Measurements from ENCODE around the gene NOXA1. TPM values are rescaled to one million over a fixed set of nuclear protein-coding genes. Genes with fewer than 3 reads are reported as not detected.

The NOXA1 gene
- total RNA-seq, result 1 to 10 TPM; 4.7 to 8.0 (median 5.7) TPM
- long read RNA-seq, result 0 reads

GRCh38 chr9:137422604-137423513, at the start of gene NOXA1, which contains the start of gene EXD3:
TSS of gene NOXA1 (plus strand) at chr9:137423393. CDS start at chr9:137423530, 137 bp downstream.
TSS of gene EXD3 (minus strand) at chr9:137423162. CDS start at chr9:137395357, 27,805 bp downstream.
- ATAC-seq (peak; percentile 96 to 98 (median 98)), DNase-seq (peak; percentile 97 to 98 (median 98))
- H3K9me3 ChIP-seq, result no peaks in the 10 kb centered on the region
- intact Hi-C loops (cut with DNase I), result no loop called here
- H3K27ac ChIP-seq, result peak within 1 kb of the TSS; percentile 26 to 79 (median 67)
- no peaks in the 10 kb centered on the region for H3K36me3 ChIP-seq
- 0% methylated on average over 7 of the region's 113 CpGs for WGBS (ENCODE audit: insufficient coverage, low coverage, low lambda C conversion rate, missing lambda C conversion rate)
- no peaks in the 10 kb centered on the region for H3K27me3 ChIP-seq
- H3K4me3 ChIP-seq, result peak within 1 kb of the TSS; percentile 94 to 97 (median 96)
- peaks cover 0 to 11% (median 0%) of the 10 kb centered on the region in 4 donors for H3K4me1 ChIP-seq
- TF ChIP-seq POLR2A (IDR thresholded peaks at IDR 0.05), result peak; percentile 40
- TF ChIP-seq CTCF (IDR thresholded peaks at IDR 0.05), result peak; percentile 34 to 91 (median 64)

- Histone ChIP-seq H3K36me3 (no peaks in the 10 kb centered on the region), H3K27me3 (no peaks in the 10 kb centered on the region), H3K27ac (no peak overlapping the region), H3K4me1 (no peaks in the 10 kb centered on the region), H3K4me3 (no peak overlapping the region), H3K9me3 (no peaks in the 10 kb centered on the region)
- no peak for TF ChIP-seq CTCF (IDR thresholded peaks at IDR 0.05)
- no peak for TF ChIP-seq POLR2A (IDR thresholded peaks at IDR 0.05)
- intact Hi-C loops (cut with DNase I), result no loop called here
- no peak for DNase-seq
- no peak for ATAC-seq
- WGBS (ENCODE audit: insufficient coverage, low coverage, low lambda C conversion rate, missing lambda C conversion rate), result 100% methylated on average over 7 of the region's 16 CpGs
Observed at GRCh38 chr9:137373611-137373980, 49.6 kb upstream of the NOXA1 start.

GRCh38 chr9:137374131-137374845, 48.9 kb upstream of the NOXA1 start:
- Histone ChIP-seq H3K36me3 (no peaks in the 10 kb centered on the region), H3K27ac (no peak overlapping the region), H3K27me3 (no peaks in the 10 kb centered on the region), H3K4me1 (no peaks in the 10 kb centered on the region), H3K4me3 (no peak overlapping the region), H3K9me3 (no peaks in the 10 kb centered on the region)
- no peak for ATAC-seq
- peak in 1 of 3 donors; percentile 33 for DNase-seq
- 100% methylated on average over 5 of the region's 37 CpGs for WGBS (ENCODE audit: insufficient coverage, low coverage, low lambda C conversion rate, missing lambda C conversion rate)
- intact Hi-C loops (cut with DNase I), result no loop called here
- TF ChIP-seq CTCF (IDR thresholded peaks at IDR 0.05) (no peak), POLR2A (IDR thresholded peaks at IDR 0.05) (no peak)

GRCh38 chr9:137375321-137376058, 47.7 kb upstream of the NOXA1 start:
- intact Hi-C loops (cut with DNase I), result no loop called here
- TF ChIP-seq CTCF (IDR thresholded peaks at IDR 0.05) (no peak), POLR2A (IDR thresholded peaks at IDR 0.05) (no peak)
- DNase-seq (peak in 1 of 3 donors; percentile 3), ATAC-seq (no peak)
- Histone ChIP-seq H3K27ac (no peak overlapping the region), H3K9me3 (no peaks in the 10 kb centered on the region), H3K36me3 (no peaks in the 10 kb centered on the region), H3K4me3 (no peak overlapping the region), H3K27me3 (no peaks in the 10 kb centered on the region), H3K4me1 (no peaks in the 10 kb centered on the region)
- WGBS (ENCODE audit: insufficient coverage, low coverage, low lambda C conversion rate, missing lambda C conversion rate), result 97% methylated on average over 5 of the region's 11 CpGs

Data from right lobe of liver (tissue), 6 donors.